HL-60/S4 treated with retinoic acid at 250 ng/mL for 4 days and 3 days (cell line): ENCODE results near the gene HP.
"Not testable (repeated sequence)": the region's sequence is repeated elsewhere in the genome, so short reads cannot be mapped to it uniquely, and the experiment has no call there.

ENCODE experiments used
- in situ Hi-C: fragments of 300-500 bp; cut with MboI; formaldehyde crosslinking; loops from 2 replicates; pipeline ENCODE4 v1.7.0; 2022; ENCODE audit warnings: low sequenced_read_pairs

The HP gene

GRCh38 chr16:72043058-72043457 is 11.2 kb upstream of the HP start:
- in situ Hi-C loops, result no loop called here

- in situ Hi-C loops, result no loop called here
Measured at GRCh38 chr16:72043539-72043938, 10.8 kb upstream of the HP start.

- in situ Hi-C loops, result no loop called here
Measured at GRCh38 chr16:72044296-72044695, 10.0 kb upstream of the HP start.

- in situ Hi-C loops, result no loop called here
Measured at GRCh38 chr16:72044825-72045359, 9.4 kb upstream of the HP start.

GRCh38 chr16:72049110-72049509 is 5.2 kb upstream of the HP start:
- in situ Hi-C loops, result no loop called here

GRCh38 chr16:72050769-72051464 is 3.4 kb upstream of the HP start:
- in situ Hi-C loops, result no loop called here

- in situ Hi-C loops, result no loop called here
Measured at GRCh38 chr16:72051818-72052217, 2.5 kb upstream of the HP start.

- in situ Hi-C loops, result no loop called here
Measured at GRCh38 chr16:72055911-72056310, 1.6 kb downstream of the HP start.

- in situ Hi-C loops, result not testable (repeated sequence)
Measured at GRCh38 chr16:72057313-72057712, 3.0 kb downstream of the HP start.

GRCh38 chr16:72059060-72059459 is 4.8 kb downstream of the HP start:
- in situ Hi-C loops, result not testable (repeated sequence)

GRCh38 chr16:72060405-72060804 is 6.1 kb downstream of the HP start:
- in situ Hi-C loops, result no loop called here

GRCh38 chr16:72061564-72061963 is 7.3 kb downstream of the HP start:
- in situ Hi-C loops, result no loop called here

GRCh38 chr16:72064361-72064894 is 10.1 kb downstream of the HP start:
- in situ Hi-C loops, result no loop called here

GRCh38 chr16:72066747-72067146 is 12.4 kb downstream of the HP start:
- in situ Hi-C loops, result no loop called here

GRCh38 chr16:72068930-72069329 is 14.6 kb downstream of the HP start:
- in situ Hi-C loops, result no loop called here

- in situ Hi-C loops, result no loop called here
Measured at GRCh38 chr16:72072514-72073342, 18.4 kb downstream of the HP start.

- in situ Hi-C loops, result no loop called here
Measured at GRCh38 chr16:72073560-72074230, 19.4 kb downstream of the HP start.

GRCh38 chr16:72075067-72075466 is 20.8 kb downstream of the HP start:
- in situ Hi-C loops, result not testable (repeated sequence)

- in situ Hi-C loops, result not testable (repeated sequence)
Measured at GRCh38 chr16:72076991-72077706, 22.8 kb downstream of the HP start.

GRCh38 chr16:72083778-72084404 is 29.6 kb downstream of the HP start:
- in situ Hi-C loops, result no loop called here
